Testis (tissue), 3 donors: ENCODE results near the gene HS6ST3. TPM values are rescaled to one million over a fixed set of nuclear protein-coding genes. Genes with fewer than 3 reads are reported as not detected.

Experiments used
- DNase-seq: peaks from one replicate; pipeline ENCODE4 v3.0.0-alpha.2; 2019
- H3K27ac ChIP-seq, 2 donors: fragments of 200-600 bp; sonication (generic); one replicate each; pipeline ENCODE4 v1.5.1; 2019
- H3K27me3 ChIP-seq: fragments of 200-600 bp; sonication (generic); one replicate; pipeline ENCODE4 v1.5.1; 2019
- H3K36me3 ChIP-seq: fragments of 200-600 bp; sonication (generic); one replicate; pipeline ENCODE4 v1.5.1; 2017; ENCODE audit warnings: low read depth; ENCODE audit errors: missing control alignments
- H3K4me1 ChIP-seq: fragments of 200-600 bp; sonication (generic); one replicate; pipeline ENCODE4 v1.5.1; 2019
- H3K4me3 ChIP-seq, 2 donors: fragments of 200-600 bp; sonication (generic); one replicate each; pipeline ENCODE4 v1.5.1; 2017 to 2019
- H3K9me3 ChIP-seq: fragments of 200-600 bp; sonication (generic); one replicate; pipeline ENCODE4 v1.5.1; 2017
- POLR2A ChIP-seq: fragments of 450-650 bp; IDR thresholded peaks from one replicate; pipeline ENCODE4 v1.6.1; 2017; ENCODE audit warnings: antibody characterized with exemption, mild to moderate bottlenecking, moderate library complexity
- WGBS, 2 donors: methylation state at CpG; one replicate each; pipeline ENCODE4 v1.1.5; 2018; 5-methylcytosine and 5-hydroxymethylcytosine counted together
- intact Hi-C: fragments of 100-400 bp; cut with DNase I; formaldehyde crosslinking; loops from one replicate; pipeline ENCODE4 v1.15.1; 2023; ENCODE audit warnings: low total_unique reads
- polyA plus RNA-seq: library from polyadenylated mRNA; stranded (reverse); fragments of 350-450 nt; fragmentation: Illumina TruSeq; extraction: RNeasy Lipid Tissue Mini Kit (QIAGEN cat#74804); gene quantifications from one replicate; pipeline ENCODE4 v1.2.3, GENCODE V29; 2014; ENCODE audit warnings: low read depth, low replicate concordance; ENCODE audit not compliant: insufficient read depth
- total RNA-seq, 2 donors: library from RNA; depleted of rRNA; stranded (reverse); fragments of >200 nt; gene quantifications; one replicate each; pipeline ENCODE4 v1.2.3, GENCODE V29; 2016
- TF ChIP-seq, protein P1 (sequence below), 3 experiments: fragments of 450-650 bp in 2 of 3; fragments of 200-600 bp in 1 of 3; sonication (generic) in 1 of 3; IDR thresholded peaks; one replicate each; pipeline ENCODE4 v1.5.1; 2016 to 2019; ENCODE audit warnings: antibody characterized with exemption in 3 of 3, mild to moderate bottlenecking in 2 of 3, moderate library complexity in 1 of 3

The HS6ST3 gene
- total and polyA plus RNA-seq, 3 donors from 2014 or later = 0.87 to 1.3 (median 1.3) TPM

DNA sequence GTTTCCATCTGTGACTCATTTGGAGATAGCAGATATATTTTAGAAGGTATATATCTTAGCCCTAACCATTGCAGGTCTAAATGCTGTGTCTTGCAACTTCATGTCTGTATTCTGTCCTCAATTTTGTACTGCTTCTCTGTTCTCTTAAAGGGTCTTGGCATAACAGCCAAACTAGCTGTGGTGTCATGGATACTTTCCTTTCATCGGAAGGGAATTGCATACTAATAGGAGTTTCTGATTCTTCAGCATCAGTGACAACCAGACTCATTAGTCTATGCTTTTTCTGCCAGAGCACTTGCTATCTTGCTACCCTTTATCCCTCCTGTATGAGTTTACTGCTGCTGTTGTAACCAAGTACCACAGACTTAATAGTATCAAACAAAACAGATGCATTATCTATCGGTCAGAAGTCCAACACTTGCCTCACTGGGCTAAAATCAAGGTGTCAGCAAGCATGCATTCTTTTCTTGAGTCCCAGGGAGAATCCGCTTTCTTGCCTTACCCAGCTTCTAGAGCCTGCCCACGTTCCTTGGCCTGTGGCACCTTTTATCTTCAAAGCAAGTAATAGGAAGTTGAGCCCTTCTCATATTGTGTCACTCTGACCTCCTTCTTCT lies 253.1 kb downstream of the HS6ST3 start:
- DNase-seq = no peak

GRCh38 chr13:96346921-96347320 lies 257.0 kb downstream of the HS6ST3 start:
- H3K4me1 ChIP-seq = no peaks in the 10 kb centered on the region
- no peaks in the 10 kb centered on the region for H3K27me3 ChIP-seq
- no peak for DNase-seq
- TF ChIP-seq, protein P1, sequence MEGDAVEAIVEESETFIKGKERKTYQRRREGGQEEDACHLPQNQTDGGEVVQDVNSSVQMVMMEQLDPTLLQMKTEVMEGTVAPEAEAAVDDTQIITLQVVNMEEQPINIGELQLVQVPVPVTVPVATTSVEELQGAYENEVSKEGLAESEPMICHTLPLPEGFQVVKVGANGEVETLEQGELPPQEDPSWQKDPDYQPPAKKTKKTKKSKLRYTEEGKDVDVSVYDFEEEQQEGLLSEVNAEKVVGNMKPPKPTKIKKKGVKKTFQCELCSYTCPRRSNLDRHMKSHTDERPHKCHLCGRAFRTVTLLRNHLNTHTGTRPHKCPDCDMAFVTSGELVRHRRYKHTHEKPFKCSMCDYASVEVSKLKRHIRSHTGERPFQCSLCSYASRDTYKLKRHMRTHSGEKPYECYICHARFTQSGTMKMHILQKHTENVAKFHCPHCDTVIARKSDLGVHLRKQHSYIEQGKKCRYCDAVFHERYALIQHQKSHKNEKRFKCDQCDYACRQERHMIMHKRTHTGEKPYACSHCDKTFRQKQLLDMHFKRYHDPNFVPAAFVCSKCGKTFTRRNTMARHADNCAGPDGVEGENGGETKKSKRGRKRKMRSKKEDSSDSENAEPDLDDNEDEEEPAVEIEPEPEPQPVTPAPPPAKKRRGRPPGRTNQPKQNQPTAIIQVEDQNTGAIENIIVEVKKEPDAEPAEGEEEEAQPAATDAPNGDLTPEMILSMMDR (IDR thresholded peaks at IDR 0.05) = no peak
- TF ChIP-seq POLR2A = no peak
- no peak overlapping the region for H3K27ac ChIP-seq
- H3K4me3 ChIP-seq = no peak overlapping the region
- WGBS, 2 donors = 60 to 72% methylated on average over 4 of the region's 4 CpGs
- H3K36me3 ChIP-seq = no peaks in the 10 kb centered on the region
- intact Hi-C loops = no loop called here
- no peaks in the 10 kb centered on the region for H3K9me3 ChIP-seq

More for the DNA sequence above, 253.1 kb downstream of the HS6ST3 start:
- WGBS, 2 donors = 82 to 88% methylated on average over 4 of the region's 4 CpGs
- TF ChIP-seq, protein P1 (IDR thresholded peaks at IDR 0.05) = no peak
- no peak for TF ChIP-seq POLR2A
- Histone ChIP-seq H3K36me3 (no peaks in the 10 kb centered on the region), H3K9me3 (no peaks in the 10 kb centered on the region), H3K4me1 (no peaks in the 10 kb centered on the region), H3K27me3 (no peaks in the 10 kb centered on the region), H3K27ac (no peak overlapping the region), H3K4me3 (no peak overlapping the region)
- intact Hi-C loops = no loop called here

DNA sequence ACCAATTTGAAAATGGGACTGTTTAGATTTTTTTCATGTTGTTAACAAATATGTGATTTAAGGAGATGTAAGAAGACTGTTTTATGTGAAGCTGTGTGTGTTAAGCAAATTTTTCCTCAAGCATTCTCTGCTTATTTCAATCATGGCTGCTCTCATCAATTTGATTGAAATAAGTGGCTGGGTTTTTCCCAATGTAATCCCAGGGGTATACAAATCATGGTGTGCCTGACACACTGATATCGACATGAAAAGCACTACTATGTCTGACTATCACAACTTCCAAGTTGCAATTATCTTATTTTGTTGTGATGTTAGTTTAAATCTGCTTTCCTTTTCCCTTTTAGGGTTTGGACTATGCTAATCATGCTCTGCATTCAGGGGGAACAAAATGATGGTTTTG lies 283.7 kb downstream of the HS6ST3 start:
- intact Hi-C loops = no loop called here
- H3K27ac ChIP-seq = no peak overlapping the region
- 75 to 82% methylated on average over 1 of the region's 1 CpG for WGBS, 2 donors

GRCh38 chr13:96377835-96378234 lies 287.9 kb downstream of the HS6ST3 start:
- DNase-seq = no peak
- Histone ChIP-seq H3K4me1 (peaks cover 4% of the 10 kb centered on the region), H3K27me3 (no peaks in the 10 kb centered on the region), H3K36me3 (no peaks in the 10 kb centered on the region), H3K27ac (no peak overlapping the region), H3K9me3 (no peaks in the 10 kb centered on the region), H3K4me3 (no peak overlapping the region)
- WGBS, 2 donors = 89 to 92% methylated on average over 3 of the region's 3 CpGs
- intact Hi-C loops = no loop called here
- TF ChIP-seq, protein P1 (IDR thresholded peaks at IDR 0.05) = no peak
- no peak for TF ChIP-seq POLR2A

More for the DNA sequence above, 283.7 kb downstream of the HS6ST3 start:
- Histone ChIP-seq H3K4me1 (no peaks in the 10 kb centered on the region), H3K9me3 (no peaks in the 10 kb centered on the region), H3K27me3 (no peaks in the 10 kb centered on the region), H3K4me3 (no peak overlapping the region), H3K36me3 (no peaks in the 10 kb centered on the region)
- no peak for TF ChIP-seq POLR2A
- TF ChIP-seq, protein P1 (IDR thresholded peaks at IDR 0.05) = no peak
- DNase-seq = no peak

DNA sequence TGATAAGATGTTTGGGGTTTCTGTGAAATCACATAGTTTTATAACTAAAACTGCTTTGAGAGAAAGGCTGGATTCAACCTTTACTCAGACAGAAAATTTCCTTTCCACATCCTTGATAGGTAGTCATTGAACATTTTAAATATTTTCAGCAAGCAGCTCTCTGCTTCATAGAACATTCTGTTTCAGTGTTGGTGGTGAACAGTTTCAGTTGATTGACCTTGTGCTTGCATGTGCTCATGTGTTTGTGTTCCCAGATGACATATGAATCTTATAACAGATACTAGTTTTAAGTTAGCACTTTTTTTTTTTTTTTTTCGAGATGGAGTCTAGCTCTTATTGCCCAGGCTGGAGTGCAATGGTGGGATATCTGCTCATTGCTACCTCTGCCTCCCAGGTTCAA lies 290.1 kb downstream of the HS6ST3 start:
- intact Hi-C loops = no loop called here
- DNase-seq = no peak
- H3K9me3 ChIP-seq = no peaks in the 10 kb centered on the region
- H3K4me1 ChIP-seq = peaks cover 4% of the 10 kb centered on the region
- H3K36me3 ChIP-seq = no peaks in the 10 kb centered on the region
- WGBS, 2 donors = 69 to 76% methylated on average over 1 of the region's 1 CpG
- no peak overlapping the region for H3K27ac ChIP-seq
- TF ChIP-seq POLR2A = no peak
- TF ChIP-seq, protein P1 (IDR thresholded peaks at IDR 0.05) = no peak
- no peaks in the 10 kb centered on the region for H3K27me3 ChIP-seq
- H3K4me3 ChIP-seq = no peak overlapping the region
